Measurements from ENCODE around the gene LYPD5.

DNA sequence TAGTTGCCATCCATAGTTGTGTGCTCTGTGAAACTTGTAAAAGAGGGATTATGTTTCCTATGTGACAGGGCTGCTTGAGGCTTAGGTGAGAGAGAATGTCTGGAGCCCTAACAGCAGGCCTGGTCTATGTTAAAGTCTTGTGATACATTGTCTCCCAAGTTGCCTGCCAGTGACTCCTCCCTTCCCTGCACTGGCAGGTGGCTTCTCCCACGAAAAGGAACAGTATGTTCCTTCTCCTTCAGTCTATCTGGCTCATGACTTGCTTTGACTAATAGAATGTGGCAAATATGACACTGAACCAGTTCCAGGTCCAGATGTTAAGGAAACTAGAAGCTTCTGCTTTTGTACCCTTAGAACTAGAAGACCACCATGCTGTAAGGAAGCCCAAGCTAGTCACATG, 15.6 kb downstream of the LYPD5 start:
- TF ChIP-seq, protein P1, sequence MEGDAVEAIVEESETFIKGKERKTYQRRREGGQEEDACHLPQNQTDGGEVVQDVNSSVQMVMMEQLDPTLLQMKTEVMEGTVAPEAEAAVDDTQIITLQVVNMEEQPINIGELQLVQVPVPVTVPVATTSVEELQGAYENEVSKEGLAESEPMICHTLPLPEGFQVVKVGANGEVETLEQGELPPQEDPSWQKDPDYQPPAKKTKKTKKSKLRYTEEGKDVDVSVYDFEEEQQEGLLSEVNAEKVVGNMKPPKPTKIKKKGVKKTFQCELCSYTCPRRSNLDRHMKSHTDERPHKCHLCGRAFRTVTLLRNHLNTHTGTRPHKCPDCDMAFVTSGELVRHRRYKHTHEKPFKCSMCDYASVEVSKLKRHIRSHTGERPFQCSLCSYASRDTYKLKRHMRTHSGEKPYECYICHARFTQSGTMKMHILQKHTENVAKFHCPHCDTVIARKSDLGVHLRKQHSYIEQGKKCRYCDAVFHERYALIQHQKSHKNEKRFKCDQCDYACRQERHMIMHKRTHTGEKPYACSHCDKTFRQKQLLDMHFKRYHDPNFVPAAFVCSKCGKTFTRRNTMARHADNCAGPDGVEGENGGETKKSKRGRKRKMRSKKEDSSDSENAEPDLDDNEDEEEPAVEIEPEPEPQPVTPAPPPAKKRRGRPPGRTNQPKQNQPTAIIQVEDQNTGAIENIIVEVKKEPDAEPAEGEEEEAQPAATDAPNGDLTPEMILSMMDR (IDR thresholded peaks at IDR 0.05) = no peak
- TF ChIP-seq POLR2AphosphoS5 (IDR thresholded peaks at IDR 0.05; ENCODE audit: low read depth, low read length) = no peak
- TF ChIP-seq, protein P2, sequence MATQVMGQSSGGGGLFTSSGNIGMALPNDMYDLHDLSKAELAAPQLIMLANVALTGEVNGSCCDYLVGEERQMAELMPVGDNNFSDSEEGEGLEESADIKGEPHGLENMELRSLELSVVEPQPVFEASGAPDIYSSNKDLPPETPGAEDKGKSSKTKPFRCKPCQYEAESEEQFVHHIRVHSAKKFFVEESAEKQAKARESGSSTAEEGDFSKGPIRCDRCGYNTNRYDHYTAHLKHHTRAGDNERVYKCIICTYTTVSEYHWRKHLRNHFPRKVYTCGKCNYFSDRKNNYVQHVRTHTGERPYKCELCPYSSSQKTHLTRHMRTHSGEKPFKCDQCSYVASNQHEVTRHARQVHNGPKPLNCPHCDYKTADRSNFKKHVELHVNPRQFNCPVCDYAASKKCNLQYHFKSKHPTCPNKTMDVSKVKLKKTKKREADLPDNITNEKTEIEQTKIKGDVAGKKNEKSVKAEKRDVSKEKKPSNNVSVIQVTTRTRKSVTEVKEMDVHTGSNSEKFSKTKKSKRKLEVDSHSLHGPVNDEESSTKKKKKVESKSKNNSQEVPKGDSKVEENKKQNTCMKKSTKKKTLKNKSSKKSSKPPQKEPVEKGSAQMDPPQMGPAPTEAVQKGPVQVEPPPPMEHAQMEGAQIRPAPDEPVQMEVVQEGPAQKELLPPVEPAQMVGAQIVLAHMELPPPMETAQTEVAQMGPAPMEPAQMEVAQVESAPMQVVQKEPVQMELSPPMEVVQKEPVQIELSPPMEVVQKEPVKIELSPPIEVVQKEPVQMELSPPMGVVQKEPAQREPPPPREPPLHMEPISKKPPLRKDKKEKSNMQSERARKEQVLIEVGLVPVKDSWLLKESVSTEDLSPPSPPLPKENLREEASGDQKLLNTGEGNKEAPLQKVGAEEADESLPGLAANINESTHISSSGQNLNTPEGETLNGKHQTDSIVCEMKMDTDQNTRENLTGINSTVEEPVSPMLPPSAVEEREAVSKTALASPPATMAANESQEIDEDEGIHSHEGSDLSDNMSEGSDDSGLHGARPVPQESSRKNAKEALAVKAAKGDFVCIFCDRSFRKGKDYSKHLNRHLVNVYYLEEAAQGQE (IDR thresholded peaks at IDR 0.05; ENCODE audit: insufficient read depth in 1 of 2, low read depth in 2 of 2, low read length in 1 of 2) = no peak
- no peak for TF ChIP-seq SIN3A (IDR thresholded peaks at IDR 0.05; ENCODE audit: borderline replicate concordance, insufficient read depth, low read depth, low read length)
- TF ChIP-seq TCF7L2 (IDR thresholded peaks at IDR 0.05; ENCODE audit: low read depth, low read length) = no peak
